ENCODE data around the gene RAD51AP1.

DNA sequence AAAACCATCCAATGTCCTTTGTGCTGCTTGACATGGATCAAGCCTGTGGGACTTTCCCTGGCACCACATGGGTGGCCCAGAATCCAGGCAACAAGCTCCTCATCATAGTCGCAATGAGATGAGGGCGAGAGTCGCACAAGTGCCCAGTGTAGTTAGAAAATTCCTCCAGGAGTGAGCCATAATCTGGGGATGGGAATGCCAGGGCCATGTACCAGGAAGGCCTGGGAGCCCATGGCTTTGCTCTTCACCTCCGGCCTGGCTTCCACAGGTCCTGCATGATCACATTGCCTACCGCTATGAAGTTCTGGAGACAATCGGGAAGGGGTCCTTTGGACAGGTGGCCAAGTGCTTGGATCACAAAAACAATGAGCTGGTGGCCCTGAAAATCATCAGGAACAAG lies 57.2 kb downstream of the RAD51AP1 start:
- no peak for TF ChIP-seq POLR2A (IDR thresholded peaks at IDR 0.05)
- TF ChIP-seq, protein P1, sequence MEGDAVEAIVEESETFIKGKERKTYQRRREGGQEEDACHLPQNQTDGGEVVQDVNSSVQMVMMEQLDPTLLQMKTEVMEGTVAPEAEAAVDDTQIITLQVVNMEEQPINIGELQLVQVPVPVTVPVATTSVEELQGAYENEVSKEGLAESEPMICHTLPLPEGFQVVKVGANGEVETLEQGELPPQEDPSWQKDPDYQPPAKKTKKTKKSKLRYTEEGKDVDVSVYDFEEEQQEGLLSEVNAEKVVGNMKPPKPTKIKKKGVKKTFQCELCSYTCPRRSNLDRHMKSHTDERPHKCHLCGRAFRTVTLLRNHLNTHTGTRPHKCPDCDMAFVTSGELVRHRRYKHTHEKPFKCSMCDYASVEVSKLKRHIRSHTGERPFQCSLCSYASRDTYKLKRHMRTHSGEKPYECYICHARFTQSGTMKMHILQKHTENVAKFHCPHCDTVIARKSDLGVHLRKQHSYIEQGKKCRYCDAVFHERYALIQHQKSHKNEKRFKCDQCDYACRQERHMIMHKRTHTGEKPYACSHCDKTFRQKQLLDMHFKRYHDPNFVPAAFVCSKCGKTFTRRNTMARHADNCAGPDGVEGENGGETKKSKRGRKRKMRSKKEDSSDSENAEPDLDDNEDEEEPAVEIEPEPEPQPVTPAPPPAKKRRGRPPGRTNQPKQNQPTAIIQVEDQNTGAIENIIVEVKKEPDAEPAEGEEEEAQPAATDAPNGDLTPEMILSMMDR (IDR thresholded peaks at IDR 0.05) = no peak
